Esophagus (tissue), 2 donors: ENCODE results near the gene TNFRSF12A. TPM values are rescaled to one million over a fixed set of nuclear protein-coding genes. Genes with fewer than 3 reads are reported as not detected.

Experiments used
- H3K27ac ChIP-seq, 2 donors: one replicate each; pipeline ENCODE4 v1.5.1; 2013; ENCODE audit warnings: low read depth in 2 of 2, mild to moderate bottlenecking in 2 of 2, inconsistent platforms in 1 of 2, low read length in 1 of 2, moderate library complexity in 1 of 2
- H3K27me3 ChIP-seq, 2 donors: one replicate each; pipeline ENCODE4 v1.6.1; 2013; ENCODE audit warnings: low read length in 2 of 2, control low read depth in 1 of 2, mild to moderate bottlenecking in 1 of 2; ENCODE audit not compliant: insufficient read depth in 2 of 2, control insufficient read depth in 1 of 2
- H3K36me3 ChIP-seq, 2 donors: one replicate each; pipeline ENCODE4 v1.6.1; 2013; ENCODE audit warnings: low read length in 1 of 2; ENCODE audit not compliant: control insufficient read depth in 2 of 2, insufficient read depth in 2 of 2
- H3K4me1 ChIP-seq, 2 donors: one replicate each; pipeline ENCODE4 v1.6.1; 2013; ENCODE audit warnings: low read length in 1 of 2; ENCODE audit not compliant: control insufficient read depth in 2 of 2, insufficient read depth in 2 of 2
- H3K4me3 ChIP-seq, 2 donors: one replicate each; pipeline ENCODE4 v1.5.1; 2013; ENCODE audit warnings: low read length in 2 of 2, mild to moderate bottlenecking in 2 of 2, low read depth in 1 of 2, moderate library complexity in 1 of 2
- H3K9me3 ChIP-seq, 2 donors: one replicate each; pipeline ENCODE4 v1.6.1; 2013; ENCODE audit warnings: mild to moderate bottlenecking in 2 of 2, low read depth in 1 of 2, low read length in 1 of 2, moderate library complexity in 1 of 2; ENCODE audit not compliant: control insufficient read depth in 2 of 2, insufficient read depth in 1 of 2
- WGBS, 2 donors: extraction: QIAGEN DNeasy Blood & Tissue Kit; methylation state at CpG; one replicate each; pipeline ENCODE4 v1.1.7; 2013; 5-methylcytosine and 5-hydroxymethylcytosine counted together
- polyA plus RNA-seq, 2 donors: library from polyadenylated mRNA; stranded (reverse); fragments of 200-250 nt; gene quantifications; one replicate each; pipeline ENCODE4 v1.2.3, GENCODE V29; 2013
- donor health status: healthy with polysubstance abuse.
- donor health status: Bipolar disorder and iron deficiency.

The TNFRSF12A gene
- polyA plus RNA-seq, 2 donors, result 16.6 to 21.1 TPM

- H3K9me3 ChIP-seq, result peaks cover 0 to 3% of the 10 kb centered on the region in 2 donors
- H3K36me3 ChIP-seq, result peaks cover 5 to 36% of the 10 kb centered on the region in 2 donors
- no peak overlapping the region for H3K4me3 ChIP-seq
- H3K27me3 ChIP-seq, result no peaks in the 10 kb centered on the region
- WGBS, 2 donors, result 75 to 79% methylated on average over 33 of the region's 33 CpGs
- H3K4me1 ChIP-seq, result peaks cover 7 to 19% of the 10 kb centered on the region in 2 donors
- H3K27ac ChIP-seq, result no peak overlapping the region
Observed at GRCh38 chr16:3030222-3031212, 10.3 kb downstream of the TNFRSF12A start.

DNA sequence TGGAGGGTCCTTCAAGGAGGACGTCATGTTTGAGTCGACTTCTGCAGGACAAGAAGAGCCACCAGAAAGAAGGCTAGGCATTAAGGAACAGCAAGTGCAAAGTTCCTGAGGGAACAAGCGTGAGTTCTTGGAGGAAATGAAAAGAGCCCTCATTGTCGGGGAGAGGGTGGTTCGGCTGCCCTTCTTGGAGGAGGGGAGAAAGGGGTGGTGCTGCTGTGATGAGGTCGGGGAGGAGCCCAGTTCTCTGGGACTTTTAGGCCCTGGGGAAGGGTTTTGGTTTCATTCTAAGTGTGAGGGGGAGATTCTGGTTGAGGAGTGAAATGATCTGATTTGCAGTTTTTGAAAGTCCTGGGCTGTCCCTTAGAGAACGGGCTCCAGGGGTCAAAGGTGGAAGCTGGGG lies 12.5 kb downstream of the TNFRSF12A start:
- Histone ChIP-seq H3K4me1 (peaks cover 7 to 20% of the 10 kb centered on the region in 2 donors), H3K27me3 (no peaks in the 10 kb centered on the region), H3K36me3 (peaks cover 0 to 17% of the 10 kb centered on the region in 2 donors), H3K27ac (no peak overlapping the region), H3K9me3 (peaks cover 0 to 3% of the 10 kb centered on the region in 2 donors), H3K4me3 (no peak overlapping the region)
- 45 to 49% methylated on average over 7 of the region's 7 CpGs for WGBS, 2 donors

DNA sequence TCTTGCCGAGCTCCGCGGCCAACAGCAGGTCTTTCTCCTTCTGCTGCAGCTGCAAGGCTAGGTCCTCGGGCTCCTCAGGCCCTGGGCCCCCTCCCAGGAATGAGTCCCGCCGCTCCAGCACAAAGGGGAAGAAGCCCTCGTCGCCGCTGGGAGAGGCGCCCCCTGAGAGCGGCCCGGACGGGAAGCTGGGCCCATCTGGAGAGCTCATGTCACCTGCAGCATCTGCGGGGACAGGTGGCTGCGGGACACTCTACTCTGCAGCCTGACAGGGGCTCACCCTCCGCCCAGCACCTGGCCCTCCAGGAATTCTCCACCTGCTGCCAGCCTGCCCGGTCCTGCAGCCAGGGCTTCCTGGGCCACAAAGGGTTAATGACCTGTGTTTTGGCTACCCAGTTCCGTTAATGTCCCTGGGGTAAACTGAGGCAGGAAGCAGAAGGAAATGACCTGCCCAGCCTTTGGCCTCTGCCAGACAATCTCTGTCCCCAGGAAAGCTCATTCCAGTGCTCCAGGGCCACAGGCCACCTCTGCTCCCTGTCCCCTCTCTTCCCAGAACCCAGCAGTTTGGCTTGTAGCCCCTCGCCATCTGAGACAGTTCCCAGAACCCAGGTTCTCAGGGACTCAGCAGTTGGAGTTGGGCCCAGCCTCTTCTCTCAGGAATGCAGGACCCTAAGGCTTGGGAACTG lies 15.3 kb downstream of the TNFRSF12A start:
- peaks cover 4 to 5% of the 10 kb centered on the region in 2 donors for H3K4me1 ChIP-seq
- 50 to 53% methylated on average over 17 to 19 of the region's 19 CpGs for WGBS, 2 donors
- peaks cover 0 to 3% of the 10 kb centered on the region in 2 donors for H3K27me3 ChIP-seq
- H3K27ac ChIP-seq, result peak overlapping the region; percentile 64 to 84
- H3K9me3 ChIP-seq, result no peaks in the 10 kb centered on the region
- H3K36me3 ChIP-seq, result peaks cover 0 to 7% of the 10 kb centered on the region in 2 donors
- peak overlapping the region; percentile 61 to 69 for H3K4me3 ChIP-seq

GRCh38 chr16:3035972-3036725 lies 16.0 kb downstream of the TNFRSF12A start:
- H3K4me1 ChIP-seq, result peaks cover 4 to 5% of the 10 kb centered on the region in 2 donors
- WGBS, 2 donors, result 1 to 2% methylated on average over 36 to 40 of the region's 40 CpGs
- H3K27me3 ChIP-seq, result peaks cover 0 to 3% of the 10 kb centered on the region in 2 donors

GRCh38 chr16:3036726-3037315 lies 16.7 kb downstream of the TNFRSF12A start, which contains the start of gene BICDL2:
TSS of gene BICDL2 (minus strand) at chr16:3036944. CDS start at chr16:3035496, 1,448 bp downstream.
- Histone ChIP-seq H3K9me3 (no peaks in the 10 kb centered on the region), H3K4me3 (peak within 1 kb of the TSS; percentile 61 to 69), H3K4me1 (peaks cover 0 to 5% of the 10 kb centered on the region in 2 donors), H3K36me3 (peaks cover 0 to 4% of the 10 kb centered on the region in 2 donors), H3K27me3 (peaks cover 0 to 3% of the 10 kb centered on the region in 2 donors), H3K27ac (peak within 1 kb of the TSS; percentile 85 to 92)
- WGBS, 2 donors, result 4 to 7% methylated on average over 19 to 44 of the region's 44 CpGs

More at GRCh38 chr16:3035972-3036725, 16.0 kb downstream of the TNFRSF12A start:
- H3K4me3 ChIP-seq, result peak overlapping the region; percentile 61 to 69
- no peaks in the 10 kb centered on the region for H3K9me3 ChIP-seq
- peak overlapping the region; percentile 84 to 85 for H3K27ac ChIP-seq
- H3K36me3 ChIP-seq, result peaks cover 0 to 4% of the 10 kb centered on the region in 2 donors

DNA sequence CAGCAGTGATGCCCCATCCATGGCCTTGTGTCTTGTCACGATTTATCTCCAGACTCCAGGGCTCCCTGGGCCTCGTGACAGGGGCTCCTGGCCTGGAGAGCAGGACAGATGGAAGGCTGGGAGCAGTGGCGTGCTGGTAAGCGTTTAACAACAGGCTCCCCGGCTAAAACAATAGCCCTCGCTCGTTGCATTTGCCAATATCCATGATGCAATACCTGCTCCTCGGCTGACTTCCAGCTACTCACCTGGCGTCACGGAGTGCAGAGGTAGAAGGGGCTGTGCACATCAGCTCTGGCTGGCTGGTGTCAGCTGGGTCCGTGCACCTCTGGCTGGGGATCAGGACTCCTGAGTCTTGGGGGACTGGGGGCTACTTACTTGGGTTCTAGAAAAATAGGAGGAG lies 18.1 kb downstream of the TNFRSF12A start:
- peaks cover 0 to 2% of the 10 kb centered on the region in 2 donors for H3K4me1 ChIP-seq
- H3K9me3 ChIP-seq, result no peaks in the 10 kb centered on the region
- H3K36me3 ChIP-seq, result no peaks in the 10 kb centered on the region
- H3K4me3 ChIP-seq, result no peak overlapping the region
- whole genome bisulfite sequencing, 2 donors, result 24 to 32% methylated on average over 11 of the region's 11 CpGs
- peak overlapping the region; percentile 23 to 92 for H3K27ac ChIP-seq
- peaks cover 0 to 3% of the 10 kb centered on the region in 2 donors for H3K27me3 ChIP-seq

GRCh38 chr16:3038896-3039295 lies 18.7 kb downstream of the TNFRSF12A start:
- no peak overlapping the region for H3K4me3 ChIP-seq
- peak overlapping the region in 1 of 2 donors; percentile 92 for H3K27ac ChIP-seq
- WGBS, 2 donors, result 68 to 81% methylated on average over 5 of the region's 5 CpGs
- H3K9me3 ChIP-seq, result no peaks in the 10 kb centered on the region
- H3K36me3 ChIP-seq, result no peaks in the 10 kb centered on the region
- H3K4me1 ChIP-seq, result peaks cover 0 to 2% of the 10 kb centered on the region in 2 donors
- H3K27me3 ChIP-seq, result peaks cover 0 to 3% of the 10 kb centered on the region in 2 donors

DNA sequence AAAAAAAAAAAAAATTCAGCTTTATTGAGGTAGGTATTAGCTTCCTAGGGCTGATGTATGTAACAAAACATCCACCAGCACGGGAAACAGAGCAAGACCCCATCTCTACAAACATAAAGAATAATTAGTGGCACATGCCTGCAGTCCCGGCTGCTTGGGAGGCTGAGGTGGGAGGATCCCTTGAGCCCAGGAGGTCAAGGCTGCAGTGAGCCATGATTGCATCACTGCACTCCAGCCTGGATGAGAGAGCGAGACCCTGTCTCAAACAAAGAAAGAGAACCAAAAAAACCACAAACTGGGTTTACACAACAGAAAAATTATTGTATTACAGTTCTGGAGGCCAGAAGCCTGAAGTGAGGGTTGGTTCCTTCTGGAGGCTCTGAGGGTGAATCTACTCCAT lies 22.2 kb downstream of the TNFRSF12A start:
- H3K27me3 ChIP-seq, result peaks cover 0 to 14% of the 10 kb centered on the region in 2 donors
- no peaks in the 10 kb centered on the region for H3K36me3 ChIP-seq
- H3K4me3 ChIP-seq, result no peak overlapping the region
- no peak overlapping the region for H3K27ac ChIP-seq
- WGBS, 2 donors, result 83 to 84% methylated on average over 3 of the region's 3 CpGs
- peaks cover 5 to 6% of the 10 kb centered on the region in 2 donors for H3K4me1 ChIP-seq
- no peaks in the 10 kb centered on the region for H3K9me3 ChIP-seq
